B cell (primary cell): ENCODE results near the gene ARMC9. TPM values are rescaled to one million over a fixed set of nuclear protein-coding genes. Genes with fewer than 3 reads are reported as not detected.
A peak's percentile ranks its signal among the peaks of the same experiment; 100 is the strongest.

Source experiments
- ATAC-seq: fragments of 200-7000 bp; cut with Tn5 transposase; one replicate; pipeline ENCODE4 v1.10.0; 2021; ENCODE audit warnings: low read depth, mild to moderate bottlenecking, moderate number of reproducible peaks, moderate library complexity
- CTCF ChIA-PET: fragments of 350-600 bp; sonication (Branson Sonifier 250); formaldehyde crosslinking; loops from one replicate; lab custom pipeline; 2021; ENCODE audit warnings: antibody characterized with exemption, inconsistent platforms; lab: Charles Lee
- POLR2A ChIA-PET: fragments of 350-600 bp; sonication (Branson Sonifier 250); formaldehyde crosslinking; loops from one replicate; lab custom pipeline; 2021; ENCODE audit warnings: antibody characterized with exemption; lab: Charles Lee
- DNase-seq: peaks from one replicate; pipeline ENCODE4 v3.0.0; 2013
- H2AFZ ChIP-seq: 2 replicates; pipeline ENCODE4 v1.6.1; 2012; ENCODE audit warnings: mild to moderate bottlenecking, low read depth, low read length; ENCODE audit not compliant: insufficient read depth, poor library complexity, severe bottlenecking
- H3K27ac ChIP-seq, 2 donors: 1 replicate in 1 of 2; 2 replicates in 1 of 2; pipeline ENCODE4 v1.5.1; 2012 to 2013; ENCODE audit warnings: low read length in 2 of 2, mild to moderate bottlenecking in 2 of 2, moderate library complexity in 1 of 2
- H3K27me3 ChIP-seq, 4 experiments: fragments of 200-600 bp in 1 of 4; sonication (generic) in 1 of 4; replicated peaks in 1 of 4; 1 replicate in 2 of 4; 2 replicates in 2 of 4; pipeline versions ENCODE4 v1.6.1 to v1.7.0; 2013 to 2016; ENCODE audit warnings: low read length in 3 of 4, mild to moderate bottlenecking in 2 of 4, mixed read lengths in 1 of 4, moderate library complexity in 1 of 4; ENCODE audit not compliant: insufficient read depth in 4 of 4, control insufficient read depth in 3 of 4; ENCODE audit errors: control extremely low read depth in 1 of 4
- H3K36me3 ChIP-seq, 2 experiments: replicated peaks in 1 of 2; 1 replicate in 1 of 2; 2 replicates in 1 of 2; pipeline versions ENCODE4 v1.6.1 to v1.7.1; 2013; ENCODE audit warnings: low read length in 1 of 2; ENCODE audit not compliant: insufficient read depth in 2 of 2, control insufficient read depth in 1 of 2; ENCODE audit errors: control extremely low read depth in 1 of 2, extremely low read depth in 1 of 2
- H3K4me1 ChIP-seq, 2 donors: fragments of 200-600 bp in 1 of 2; sonication (generic) in 1 of 2; 1 replicate in 1 of 2; 2 replicates in 1 of 2; pipeline versions ENCODE4 v1.5.1 to v1.6.1; 2013 to 2017; ENCODE audit warnings: low read length in 2 of 2; ENCODE audit not compliant: control insufficient read depth in 2 of 2, insufficient read depth in 2 of 2
- H3K4me2 ChIP-seq: replicated peaks from 2 replicates; pipeline ENCODE3; 2012; ENCODE audit warnings: mild to moderate bottlenecking, low read depth, low read length; ENCODE audit not compliant: poor library complexity, severe bottlenecking
- H3K4me3 ChIP-seq, 5 experiments: fragments of 200-600 bp in 1 of 5; sonication (generic) in 1 of 5; 1 replicate in 3 of 5; 2 replicates in 2 of 5; pipeline versions ENCODE4 v1.5.1 to v1.7.0; 2011 to 2016; ENCODE audit warnings: low read length in 4 of 5, mild to moderate bottlenecking in 4 of 5, low read depth in 2 of 5, control low read depth in 1 of 5, moderate library complexity in 1 of 5; ENCODE audit not compliant: insufficient read depth in 1 of 5; ENCODE audit errors: control extremely low read depth in 1 of 5, extremely low read depth in 1 of 5
- H3K79me2 ChIP-seq: fragments of 200-600 bp; sonication (generic); one replicate; pipeline ENCODE4 v1.6.0; 2016; ENCODE audit warnings: low read length; ENCODE audit not compliant: control insufficient read depth, insufficient read depth
- H3K9ac ChIP-seq: fragments of 200-600 bp; sonication (generic); 2 replicates; pipeline ENCODE4 v1.6.1; 2017; ENCODE audit warnings: mild to moderate bottlenecking, low read length, moderate library complexity
- H3K9me3 ChIP-seq, 3 donors: one replicate each; pipeline versions ENCODE4 v1.6.1 to v1.7.1; 2013; ENCODE audit warnings: low read length in 2 of 3; ENCODE audit not compliant: control insufficient read depth in 2 of 3, insufficient read depth in 1 of 3; ENCODE audit errors: control extremely low read depth in 1 of 3
- H4K20me1 ChIP-seq: 2 replicates; pipeline ENCODE4 v1.6.0; 2012; ENCODE audit warnings: mild to moderate bottlenecking, low read length; ENCODE audit not compliant: insufficient read depth, control insufficient read depth, poor library complexity, severe bottlenecking
- H3K27ac Mint-ChIP-seq: one replicate; pipeline ENCODE4 v1.8.0; 2021; ENCODE audit warnings: mixed read lengths
- H3K27me3 Mint-ChIP-seq: one replicate; pipeline ENCODE4 v1.8.0; 2021; ENCODE audit warnings: mixed read lengths
- H3K4me1 Mint-ChIP-seq: one replicate; pipeline ENCODE4 v1.8.0; 2021; ENCODE audit warnings: mixed read lengths
- H3K4me3 Mint-ChIP-seq: one replicate; pipeline ENCODE4 v1.8.0; 2021; ENCODE audit warnings: mixed read lengths
- H3K9me3 Mint-ChIP-seq: one replicate; pipeline ENCODE4 v1.8.0; 2022; ENCODE audit warnings: mixed read lengths; ENCODE audit not compliant: insufficient read depth
- EZH2 ChIP-seq: IDR thresholded peaks from 2 replicates; pipeline ENCODE4 v1.6.1; 2012; ENCODE audit warnings: borderline replicate concordance, low read depth, mild to moderate bottlenecking, moderate library complexity, low read length; ENCODE audit not compliant: insufficient read depth, poor library complexity, severe bottlenecking
- WGBS: methylation state at CpG from one replicate; pipeline ENCODE4 v1.1.5; 2013; ENCODE audit warnings: missing lambda C conversion rate; ENCODE audit not compliant: insufficient coverage; 5-methylcytosine and 5-hydroxymethylcytosine counted together
- intact Hi-C: fragments of 100-400 bp; cut with micrococcal nuclease; formaldehyde crosslinking; loops from one replicate; pipeline ENCODE4 v1.10.0; 2022
- polyA plus RNA-seq: library from polyadenylated mRNA; depleted of rRNA; stranded (reverse); fragments of >200 nt; gene quantifications from 2 replicates; pipeline ENCODE4 v1.2.3, GENCODE V29; 2012
- total RNA-seq, 2 donors: library from RNA; stranded (reverse); fragments of 120-200 nt in 1 of 2; gene quantifications; 1 replicate in 1 of 2; 2 replicates in 1 of 2; pipeline versions ENCODE4 v1.2.3 to v1.2.4, GENCODE V29; 2013 to 2022
- TF ChIP-seq, protein P1 (sequence below): fragments of 200-600 bp; IDR thresholded peaks from one replicate; pipeline ENCODE4 v1.8.0; 2022; ENCODE audit warnings: antibody characterized with exemption, mild to moderate bottlenecking

ARMC9 gene
- total and polyA plus RNA-seq, 2 donors (not counting 1 experiment from before 2014, with no cell fraction given): 0.40 to 5.4 TPM

DNA sequence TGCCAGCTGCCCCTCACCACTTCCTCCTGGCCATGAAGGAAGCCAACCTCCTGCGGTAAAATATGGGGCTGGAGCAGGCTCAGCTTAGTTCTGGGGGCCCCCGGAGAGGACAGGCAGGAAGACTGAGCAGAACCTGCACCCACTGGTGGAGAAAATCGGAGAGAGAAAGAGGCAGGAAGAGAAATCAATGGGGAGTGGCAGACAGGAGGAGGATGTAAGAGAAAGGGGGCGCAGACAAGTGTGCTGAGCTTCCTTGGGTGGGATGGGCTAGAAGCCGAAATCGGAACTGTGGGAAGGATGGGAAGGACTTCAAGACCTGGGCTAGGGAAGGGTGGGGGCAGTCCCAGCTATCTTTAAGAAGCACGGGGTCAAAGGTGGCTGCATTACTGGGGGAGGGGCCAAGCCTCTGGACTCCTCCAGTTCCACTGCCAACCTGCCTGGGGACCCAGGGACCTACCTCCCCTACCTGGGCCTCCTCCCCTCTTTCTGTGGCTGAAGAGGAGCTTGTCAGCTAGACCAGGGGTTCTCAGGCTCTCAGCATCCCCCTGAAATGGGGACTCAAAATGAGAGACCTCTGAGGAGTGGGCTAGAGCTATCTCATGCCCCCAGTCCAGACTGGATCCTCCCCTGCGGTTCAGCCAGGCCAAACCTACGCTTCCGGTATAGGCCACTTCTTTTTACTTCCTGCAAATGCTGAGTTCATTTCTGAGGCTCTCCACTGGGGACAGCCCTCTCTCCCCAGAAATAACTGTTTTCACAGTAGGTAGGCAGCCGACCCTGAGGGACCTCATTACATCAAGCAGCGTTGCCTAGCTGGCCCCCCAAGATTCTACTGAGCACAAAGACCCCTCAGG lies 163.5 kb downstream of the ARMC9 start:
- Histone ChIP-seq H3K4me1 (peaks cover 17 to 23% of the 10 kb centered on the region in 2 donors), H3K36me3 (no peaks in the 10 kb centered on the region), H3K9me3 (no peaks in the 10 kb centered on the region), H3K27ac (peak overlapping the region in 1 of 2 donors; percentile 38), H3K9ac (no peak overlapping the region), H4K20me1 (no peaks in the 10 kb centered on the region), H2AFZ (peak overlapping the region; percentile 81), H3K4me3 (no peak overlapping the region), H3K79me2 (no peaks in the 10 kb centered on the region), H3K4me2 (peak overlapping the region; percentile 53), H3K27me3 (no peaks in the 10 kb centered on the region)
- CTCF ChIA-PET: interaction anchor here (0.8 to 1.8 kb wide), 8 partner anchors 10 to 65 kb away, joined by 3 to 6 read pairs (median 4); partner anchors contain the start of gene B3GNT7
- ATAC-seq: peak; percentile 87
- H3K4me3 Mint-ChIP-seq: peak overlapping the region; percentile 32
- H3K4me1 Mint-ChIP-seq: peaks cover 25% of the 10 kb centered on the region
- intact Hi-C loops: loop anchor here (1.0 kb wide), 1 partner anchor 32 kb away; no protein-coding TSS in a partner anchor
- POLR2A ChIA-PET: interaction anchor here (1.0 to 2.2 kb wide), 2 partner anchors 31 to 58 kb away, joined by 3 to 9 read pairs; no protein-coding TSS in a partner anchor
- no peaks in the 10 kb centered on the region for H3K9me3 Mint-ChIP-seq
- WGBS: 35% methylated on average over 11 of the region's 12 CpGs
- peak overlapping the region; percentile 69 for H3K27ac Mint-ChIP-seq
- no peak for TF ChIP-seq EZH2
- TF ChIP-seq, protein P1, sequence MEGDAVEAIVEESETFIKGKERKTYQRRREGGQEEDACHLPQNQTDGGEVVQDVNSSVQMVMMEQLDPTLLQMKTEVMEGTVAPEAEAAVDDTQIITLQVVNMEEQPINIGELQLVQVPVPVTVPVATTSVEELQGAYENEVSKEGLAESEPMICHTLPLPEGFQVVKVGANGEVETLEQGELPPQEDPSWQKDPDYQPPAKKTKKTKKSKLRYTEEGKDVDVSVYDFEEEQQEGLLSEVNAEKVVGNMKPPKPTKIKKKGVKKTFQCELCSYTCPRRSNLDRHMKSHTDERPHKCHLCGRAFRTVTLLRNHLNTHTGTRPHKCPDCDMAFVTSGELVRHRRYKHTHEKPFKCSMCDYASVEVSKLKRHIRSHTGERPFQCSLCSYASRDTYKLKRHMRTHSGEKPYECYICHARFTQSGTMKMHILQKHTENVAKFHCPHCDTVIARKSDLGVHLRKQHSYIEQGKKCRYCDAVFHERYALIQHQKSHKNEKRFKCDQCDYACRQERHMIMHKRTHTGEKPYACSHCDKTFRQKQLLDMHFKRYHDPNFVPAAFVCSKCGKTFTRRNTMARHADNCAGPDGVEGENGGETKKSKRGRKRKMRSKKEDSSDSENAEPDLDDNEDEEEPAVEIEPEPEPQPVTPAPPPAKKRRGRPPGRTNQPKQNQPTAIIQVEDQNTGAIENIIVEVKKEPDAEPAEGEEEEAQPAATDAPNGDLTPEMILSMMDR: peak; percentile 23
- H3K27me3 Mint-ChIP-seq: no peaks in the 10 kb centered on the region
- DNase-seq: peak; percentile 61
